H1 (cell line): ENCODE data around the gene CCDC33. TPM values are rescaled to one million over a fixed set of nuclear protein-coding genes. Genes with fewer than 3 reads are reported as not detected.

Experiments
- CHD7 ChIP-seq: fragments of 300-600 bp; sonication (generic); IDR thresholded peaks from 2 replicates; pipeline ENCODE4 v1.7.1; 2012; ENCODE audit warnings: low read length, moderate library complexity, mild to moderate bottlenecking, inconsistent platforms; ENCODE audit not compliant: insufficient replicate concordance
- SIN3A ChIP-seq, 2 experiments: IDR thresholded peaks in 1 of 2; conservative IDR thresholded peaks in 1 of 2; 2 replicates each; pipeline ENCODE4 v1.6.1; 2011 to 2012; ENCODE audit warnings: low read length in 2 of 2, improper control_type of control experiment in 1 of 2, low read depth in 1 of 2, mild to moderate bottlenecking in 1 of 2
- TAF7 ChIP-seq: optimal IDR thresholded peaks from 2 replicates; pipeline ENCODE3; 2011; ENCODE audit warnings: low read depth, mild to moderate bottlenecking, inconsistent platforms, low read length, moderate library complexity, borderline replicate concordance
- YY1 ChIP-seq: IDR thresholded peaks from 2 replicates; pipeline ENCODE4 v1.6.1; 2011; ENCODE audit warnings: low read depth, mild to moderate bottlenecking, low read length
- polyA plus RNA-seq, 7 experiments: library from polyadenylated mRNA; depleted of rRNA in 3 of 7; stranded (reverse) in 5 of 7; unstranded in 2 of 7; fragments of >200 nt in 5 of 7; fragments of 200-250 nt in 2 of 7; gene quantifications; 1 replicate in 5 of 7; 2 replicates in 1 of 7; 4 replicates in 1 of 7; pipeline versions ENCODE4 v1.2.1 to v1.2.3, GENCODE V29; 2011 to 2013; ENCODE audit warnings: missing spikeins in 2 of 7, mixed read lengths in 2 of 7
- total RNA-seq: library from RNA; stranded (reverse); fragmentation: NEBNext Ultra II Directional; extraction: Animal tissue kit (Norgen Biotek cat#: 25700); gene quantifications from 2 replicates; pipeline ENCODE4 v1.2.1, GENCODE V29; 2021

Gene CCDC33
- total and polyA plus RNA-seq, 2 of the 8 experiments (the other 6 are each of a cell fraction or from before 2014, with no cell fraction given) = 2.0 to 2.7 TPM

DNA sequence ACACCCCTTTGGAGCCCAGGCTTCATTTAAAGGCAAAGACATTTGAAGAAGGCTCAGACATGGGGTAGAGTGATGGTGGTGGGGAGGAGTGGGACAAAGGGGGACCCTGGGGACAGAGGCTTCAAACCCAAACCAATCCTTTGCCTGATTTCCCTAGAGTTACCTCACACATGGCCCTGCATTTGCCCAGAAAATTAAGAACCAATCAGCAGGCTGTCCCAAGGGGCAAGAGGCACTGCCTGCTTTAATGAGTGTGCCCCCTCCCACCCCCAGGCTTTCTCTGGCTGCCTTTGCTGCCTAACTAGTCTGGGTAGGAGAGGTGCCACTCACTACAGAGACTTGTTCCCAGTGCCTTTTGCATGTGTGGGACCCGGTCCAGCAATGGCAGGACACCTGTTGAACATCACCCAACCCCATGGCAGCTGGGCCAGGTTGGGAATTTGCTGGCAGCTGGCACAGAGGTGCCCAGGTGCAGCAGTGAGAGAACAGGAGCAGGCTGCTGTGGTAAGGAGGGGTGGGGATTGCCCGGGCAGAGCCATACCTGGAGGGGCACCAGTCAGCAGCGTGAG is 38.4 kb downstream of the CCDC33 start (continued):
- TF ChIP-seq CHD7 (no peak), SIN3A (conservative IDR thresholded peaks at IDR 0.05 in 1 of 2, IDR thresholded peaks at IDR 0.05 in 1 of 2; ENCODE audit: low read depth in 1 of 2, low read length in 2 of 2) (no peak), YY1 (no peak), TAF7 (no peak)
